HFFc6 (cell line): Measurements from ENCODE around the gene FGFRL1. TPM values are rescaled to one million over a fixed set of nuclear protein-coding genes. Genes with fewer than 3 reads are reported as not detected.

Experiments used
- DNase-seq: peaks from one replicate; pipeline ENCODE4 v3.0.0-alpha.2; 2018
- H3K27ac Mint-ChIP-seq: 2 replicates; pipeline ENCODE4 v1.8.0; 2020; ENCODE audit warnings: mild to moderate bottlenecking, mixed read lengths
- H3K27me3 Mint-ChIP-seq: 2 replicates; pipeline ENCODE4 v1.8.0; 2021; ENCODE audit warnings: mild to moderate bottlenecking, moderate library complexity, mixed read lengths; ENCODE audit not compliant: insufficient read depth
- H3K36me3 Mint-ChIP-seq: 2 replicates; pipeline ENCODE4 v1.8.0; 2021; ENCODE audit warnings: low read depth, mixed read lengths
- H3K4me1 Mint-ChIP-seq: 2 replicates; pipeline ENCODE4 v1.8.0; 2020; ENCODE audit warnings: low read depth, mixed read lengths
- H3K4me3 Mint-ChIP-seq: 2 replicates; pipeline ENCODE4 v1.8.0; 2020; ENCODE audit warnings: mild to moderate bottlenecking, moderate library complexity, mixed read lengths
- H3K9me3 Mint-ChIP-seq: 2 replicates; pipeline ENCODE4 v1.8.0; 2020; ENCODE audit warnings: mild to moderate bottlenecking, mixed read lengths
- total RNA-seq, 6 experiments: library from RNA; stranded (reverse); fragmentation: NEBNext Ultra II Directional; extraction: Animal tissue kit (Norgen Biotek cat#: 25700); gene quantifications; 2 replicates in 1 of 6; 3 replicates in 5 of 6; pipeline ENCODE4 v1.2.3, GENCODE V29; 2021
- TF ChIP-seq, protein P1 (sequence below): fragments of 200-600 bp; sonication (generic); IDR thresholded peaks from 2 replicates; pipeline ENCODE4 v1.5.0; 2021; ENCODE audit warnings: antibody characterized with exemption, mild to moderate bottlenecking

The FGFRL1 gene
- total RNA-seq, 6 experiments from 2014 or later = 15.4 to 40.8 (median 17.3) TPM

DNA sequence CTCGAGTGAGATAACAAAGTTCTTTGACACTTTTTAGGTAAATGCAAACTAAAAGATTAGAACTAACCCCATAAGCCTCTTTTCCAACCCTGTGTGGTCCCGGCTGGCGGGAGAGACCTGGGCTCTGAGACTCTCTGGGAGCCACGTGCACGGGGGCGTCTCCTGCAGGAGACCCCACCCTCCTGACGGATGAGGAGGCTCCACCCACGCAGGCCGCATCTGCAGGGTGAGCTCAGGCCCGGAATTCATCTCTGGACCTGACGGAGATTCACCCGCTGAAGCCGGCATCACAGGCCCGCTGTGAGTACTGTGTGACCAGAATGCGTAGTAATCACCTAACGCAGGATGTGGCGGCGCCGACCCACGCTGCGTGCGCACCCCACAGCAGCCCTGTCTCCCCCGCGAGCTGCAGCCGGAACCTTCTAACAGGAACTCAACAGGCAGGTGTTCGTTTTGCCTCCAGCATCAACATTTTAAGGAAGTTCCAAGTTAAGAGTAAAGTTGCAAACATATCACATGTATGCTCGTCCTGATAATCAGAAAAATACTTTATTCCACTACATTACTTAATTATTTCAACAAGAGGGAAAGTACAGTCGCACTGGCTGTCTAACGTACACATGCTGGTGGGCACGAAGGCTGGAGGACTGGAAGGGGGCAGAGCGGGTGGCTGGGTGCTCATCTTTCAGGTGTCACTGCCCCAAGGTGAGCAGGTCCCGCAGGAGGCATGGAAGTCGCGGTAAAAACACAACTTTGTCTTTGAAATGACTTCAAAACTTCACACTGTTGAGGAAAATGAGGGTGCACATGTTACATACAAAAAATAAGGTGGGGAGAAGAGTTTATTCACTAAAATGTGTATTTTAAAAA is 44.5 kb downstream of the FGFRL1 start:
- peaks cover 66% of the 10 kb centered on the region for H3K27me3 Mint-ChIP-seq
- no peak overlapping the region for H3K4me3 Mint-ChIP-seq
- TF ChIP-seq, protein P1, sequence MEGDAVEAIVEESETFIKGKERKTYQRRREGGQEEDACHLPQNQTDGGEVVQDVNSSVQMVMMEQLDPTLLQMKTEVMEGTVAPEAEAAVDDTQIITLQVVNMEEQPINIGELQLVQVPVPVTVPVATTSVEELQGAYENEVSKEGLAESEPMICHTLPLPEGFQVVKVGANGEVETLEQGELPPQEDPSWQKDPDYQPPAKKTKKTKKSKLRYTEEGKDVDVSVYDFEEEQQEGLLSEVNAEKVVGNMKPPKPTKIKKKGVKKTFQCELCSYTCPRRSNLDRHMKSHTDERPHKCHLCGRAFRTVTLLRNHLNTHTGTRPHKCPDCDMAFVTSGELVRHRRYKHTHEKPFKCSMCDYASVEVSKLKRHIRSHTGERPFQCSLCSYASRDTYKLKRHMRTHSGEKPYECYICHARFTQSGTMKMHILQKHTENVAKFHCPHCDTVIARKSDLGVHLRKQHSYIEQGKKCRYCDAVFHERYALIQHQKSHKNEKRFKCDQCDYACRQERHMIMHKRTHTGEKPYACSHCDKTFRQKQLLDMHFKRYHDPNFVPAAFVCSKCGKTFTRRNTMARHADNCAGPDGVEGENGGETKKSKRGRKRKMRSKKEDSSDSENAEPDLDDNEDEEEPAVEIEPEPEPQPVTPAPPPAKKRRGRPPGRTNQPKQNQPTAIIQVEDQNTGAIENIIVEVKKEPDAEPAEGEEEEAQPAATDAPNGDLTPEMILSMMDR = no peak
- H3K27ac Mint-ChIP-seq = no peak overlapping the region
- no peak for DNase-seq
- H3K4me1 Mint-ChIP-seq = peaks cover 18% of the 10 kb centered on the region
- H3K9me3 Mint-ChIP-seq = no peaks in the 10 kb centered on the region
- H3K36me3 Mint-ChIP-seq = no peaks in the 10 kb centered on the region

DNA sequence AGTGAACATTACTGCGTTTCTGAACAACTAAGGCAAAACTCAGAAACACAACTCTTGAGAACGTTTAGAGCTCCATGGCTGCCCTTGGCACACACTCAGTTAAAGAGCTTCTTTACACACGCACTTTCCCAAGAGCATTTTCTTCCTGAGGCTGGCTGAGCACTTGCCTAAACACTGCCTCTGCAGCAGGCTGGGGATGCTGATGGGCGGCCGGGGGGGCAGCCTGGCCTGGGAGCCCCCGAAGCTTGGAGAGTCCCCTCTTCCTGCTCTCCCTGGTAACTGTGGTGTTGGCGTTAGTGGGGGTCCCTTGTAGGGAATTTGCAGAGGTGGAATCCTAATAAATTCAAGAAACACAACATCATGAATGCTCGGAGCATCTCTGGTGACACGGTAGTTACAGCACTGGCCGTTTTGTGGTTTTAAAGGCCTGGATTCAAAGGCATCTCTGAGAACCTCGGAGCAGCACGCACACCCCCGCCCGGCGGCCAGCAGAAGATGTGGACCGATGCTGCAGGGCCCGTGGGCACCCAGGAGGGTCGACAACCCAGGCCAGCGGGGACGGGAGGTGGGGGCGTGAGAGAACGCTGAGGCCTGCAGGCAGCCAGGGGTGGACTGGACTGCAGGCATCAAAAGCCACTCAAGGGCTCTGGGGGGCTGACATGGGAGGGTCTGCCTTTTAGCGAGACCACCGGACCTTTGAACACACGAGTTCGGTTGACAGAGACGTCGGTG is 45.4 kb downstream of the FGFRL1 start:
- no peak overlapping the region for H3K27ac Mint-ChIP-seq
- H3K27me3 Mint-ChIP-seq = peaks cover 70% of the 10 kb centered on the region
- H3K9me3 Mint-ChIP-seq = no peaks in the 10 kb centered on the region
- H3K36me3 Mint-ChIP-seq = no peaks in the 10 kb centered on the region
- no peak for DNase-seq
- peaks cover 18% of the 10 kb centered on the region for H3K4me1 Mint-ChIP-seq
- no peak overlapping the region for H3K4me3 Mint-ChIP-seq
- TF ChIP-seq, protein P1 = no peak

DNA sequence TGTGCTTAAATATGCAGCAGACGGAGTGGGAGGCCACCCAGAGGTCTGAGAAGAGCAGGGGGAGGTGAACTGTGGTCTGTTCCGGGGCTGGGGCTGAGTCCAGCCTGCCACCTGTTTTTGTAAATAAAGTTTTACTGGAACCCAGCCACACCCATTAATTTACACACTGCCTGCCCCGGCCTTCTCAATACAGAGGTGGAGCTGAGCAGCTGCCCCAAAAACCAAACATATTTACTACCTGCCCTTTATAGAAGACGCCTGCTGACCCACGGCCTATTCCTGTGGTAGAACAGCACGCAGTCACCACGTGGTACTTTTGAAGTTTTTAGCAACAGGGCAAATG is 45.9 kb downstream of the FGFRL1 start:
- no peak overlapping the region for H3K4me3 Mint-ChIP-seq
- peaks cover 17% of the 10 kb centered on the region for H3K4me1 Mint-ChIP-seq
- H3K36me3 Mint-ChIP-seq = no peaks in the 10 kb centered on the region
- H3K27me3 Mint-ChIP-seq = peaks cover 71% of the 10 kb centered on the region
- TF ChIP-seq, protein P1 = no peak
- no peak overlapping the region for H3K27ac Mint-ChIP-seq
- no peak for DNase-seq
- no peaks in the 10 kb centered on the region for H3K9me3 Mint-ChIP-seq

DNA sequence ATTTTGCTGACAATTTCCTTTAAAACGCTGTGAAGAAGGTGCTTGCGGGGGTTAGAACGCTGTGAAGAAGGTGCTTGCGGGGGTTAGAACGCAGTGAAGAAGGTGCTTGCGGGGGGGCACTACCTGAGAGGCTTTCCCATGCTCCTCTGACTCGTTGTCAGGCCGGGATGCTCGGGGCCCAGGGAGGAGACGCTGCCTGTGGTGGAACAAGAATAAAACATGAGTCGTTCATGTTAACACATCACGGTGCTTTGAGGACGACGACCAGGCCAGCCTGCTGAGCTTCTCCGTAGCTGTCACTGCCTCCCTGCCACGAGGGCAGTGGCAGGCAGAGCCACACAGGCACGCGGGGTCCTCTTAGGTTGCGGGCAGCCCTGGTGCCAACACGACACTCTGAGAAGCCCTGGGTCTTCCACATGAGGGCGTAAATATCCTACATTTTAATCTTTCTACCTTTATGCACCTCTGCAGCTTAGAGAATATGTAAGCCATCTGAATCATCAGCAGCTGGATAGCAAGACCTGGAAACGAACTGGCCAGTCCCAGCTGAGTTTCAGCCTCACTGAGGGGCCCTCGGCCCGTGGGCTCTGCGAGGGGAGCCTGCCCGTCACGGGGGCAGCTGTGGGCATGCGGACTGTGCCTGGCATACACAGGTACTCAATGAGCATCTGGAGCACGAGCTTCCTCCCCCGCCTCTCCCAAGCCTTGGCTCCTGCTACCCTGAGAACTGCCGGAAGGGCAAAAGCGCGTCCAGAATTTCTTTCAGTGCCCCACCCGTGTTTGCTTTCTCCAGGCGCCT is 47.0 kb downstream of the FGFRL1 start:
- Mint-ChIP-seq H3K4me1 (peaks cover 7% of the 10 kb centered on the region), H3K36me3 (no peaks in the 10 kb centered on the region; the same call in 1 of the 2 replicates), H3K4me3 (no peak overlapping the region), H3K27ac (no peak overlapping the region), H3K27me3 (peaks cover 68% of the 10 kb centered on the region), H3K9me3 (peaks cover 4% of the 10 kb centered on the region)
- no peak for DNase-seq
- TF ChIP-seq, protein P1 = no peak

DNA sequence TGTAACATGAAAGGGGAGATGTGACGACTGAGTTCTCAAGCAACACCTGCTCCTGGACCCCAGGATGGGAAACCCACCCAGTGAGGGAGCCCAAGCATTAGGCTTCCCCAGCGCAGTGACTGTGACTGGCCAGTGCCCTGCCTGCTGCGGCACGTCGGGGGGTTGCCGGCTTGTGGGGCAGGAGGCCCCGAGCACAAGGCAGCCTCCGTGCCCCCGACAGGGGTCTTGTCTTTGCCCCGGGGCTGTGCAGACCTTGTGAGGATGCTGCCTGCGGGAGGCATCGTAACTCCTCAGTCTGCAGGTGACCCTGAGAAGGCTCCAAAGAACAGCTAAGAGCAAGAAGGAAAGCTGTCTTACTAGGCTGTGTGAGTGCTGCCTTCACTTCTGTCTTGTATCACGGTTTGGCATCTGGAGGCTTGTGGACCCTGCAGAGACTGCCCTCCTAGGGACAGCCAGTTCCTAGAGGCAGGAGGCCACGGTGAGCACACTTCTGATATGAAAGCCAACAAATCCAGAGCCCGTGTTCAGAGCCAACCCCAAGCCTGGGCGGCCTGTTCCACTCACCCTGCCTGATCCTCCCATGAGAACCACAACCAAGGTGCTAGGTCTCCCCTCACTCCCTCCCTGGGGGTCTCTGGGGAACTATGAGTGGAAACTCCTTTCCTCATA is 47.7 kb downstream of the FGFRL1 start:
- TF ChIP-seq, protein P1 = no peak
- DNase-seq = no peak
- Mint-ChIP-seq H3K27me3 (peaks cover 67% of the 10 kb centered on the region), H3K27ac (no peak overlapping the region), H3K36me3 (no peaks in the 10 kb centered on the region; the same call in 1 of the 2 replicates), H3K4me1 (peaks cover 5% of the 10 kb centered on the region; the same call in 1 of the 2 replicates), H3K9me3 (peaks cover 4% of the 10 kb centered on the region), H3K4me3 (no peak overlapping the region)
